ENCODE data around the gene HMGCS1.
"Not testable (repeated sequence)": the region's sequence is repeated elsewhere in the genome, so short reads cannot be mapped to it uniquely, and the experiment has no call there.

The HMGCS1 gene

DNA sequence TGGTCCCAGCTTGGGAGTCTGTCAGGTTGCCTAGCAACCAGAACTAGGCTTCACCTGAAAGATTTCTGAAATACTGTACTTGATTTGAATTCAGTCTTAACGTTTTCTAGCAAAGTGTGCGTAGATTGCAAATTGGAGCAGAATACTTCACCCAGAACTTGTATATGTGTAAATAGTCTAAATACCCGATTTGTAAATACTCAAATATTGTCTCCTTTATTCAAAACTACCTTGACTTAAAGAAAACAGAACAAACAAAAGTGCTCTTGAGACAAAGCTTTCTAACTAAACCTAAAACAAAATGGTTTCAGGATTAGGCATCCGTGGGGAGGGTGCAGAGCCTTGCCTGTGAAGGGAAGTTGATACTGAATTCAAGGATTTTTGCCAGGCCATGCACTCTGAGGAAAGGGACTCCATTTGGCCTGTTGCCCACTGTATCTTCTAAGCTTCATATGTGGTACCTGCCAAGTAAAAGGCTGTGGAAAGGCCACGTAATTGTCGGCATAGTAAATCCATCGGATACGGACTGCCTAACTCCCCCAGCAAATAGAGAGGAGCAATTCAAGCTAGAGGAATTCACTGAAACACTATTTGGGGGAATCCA, 744 bp upstream of the HMGCS1 start:
- no peak for FAIRE-seq

DNA sequence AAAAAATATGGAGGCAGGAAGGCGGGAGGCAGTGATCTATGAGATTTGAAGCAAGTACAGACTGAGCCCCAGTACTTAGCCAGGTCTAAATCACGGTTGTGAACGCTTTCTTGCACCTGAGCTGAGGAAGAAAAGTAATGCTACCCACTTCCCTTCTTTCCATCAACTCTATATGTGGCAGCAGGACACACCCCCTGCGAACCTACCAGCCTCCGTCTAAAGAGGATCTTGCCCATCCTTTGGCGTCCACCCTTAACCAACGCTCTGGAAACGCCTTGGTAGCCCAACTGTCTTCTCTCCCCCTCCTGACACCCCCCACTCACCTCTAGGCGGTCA, 545 bp downstream of the HMGCS1 start:
- FAIRE-seq = no peak
- DNase-seq (ENCODE audit: extremely low spot score, insufficient read length, low read depth) = no peak

More for the DNA sequence above, 744 bp upstream of the HMGCS1 start:
- DNase-seq (ENCODE audit: extremely low spot score, insufficient read length, low read depth) = no peak

- DNase-seq (ENCODE audit: extremely low spot score, insufficient read length, low read depth) (no peak), FAIRE-seq (no peak)
Observed at GRCh38 chr5:43312076-43312661, 1.0 kb downstream of the HMGCS1 start.

GRCh38 chr5:43309637-43310036, 3.6 kb downstream of the HMGCS1 start:
- FAIRE-seq = no peak
- no peak for DNase-seq (ENCODE audit: extremely low spot score, insufficient read length, low read depth)

DNA sequence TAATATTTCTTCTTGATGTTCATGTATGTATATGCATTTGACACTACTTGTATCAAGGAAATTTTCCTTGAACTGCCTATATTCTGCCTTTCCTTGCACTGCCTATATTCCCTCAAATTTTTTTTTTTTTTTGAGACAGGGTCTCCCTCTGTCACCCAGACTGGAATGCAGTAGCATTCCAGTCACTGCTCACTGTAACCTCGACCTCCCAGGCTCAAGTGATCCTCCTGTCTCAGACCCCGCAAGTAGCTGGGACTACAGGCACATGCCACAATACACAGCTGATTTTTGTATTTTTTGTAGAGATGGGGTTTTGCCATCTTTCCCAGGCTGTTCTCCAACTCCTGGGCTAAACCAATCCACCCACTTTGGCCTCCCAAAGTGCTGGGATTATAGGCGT, 4.1 kb downstream of the HMGCS1 start:
- FAIRE-seq = no peak
- DNase-seq (ENCODE audit: extremely low spot score, insufficient read length, low read depth) = no peak

DNA sequence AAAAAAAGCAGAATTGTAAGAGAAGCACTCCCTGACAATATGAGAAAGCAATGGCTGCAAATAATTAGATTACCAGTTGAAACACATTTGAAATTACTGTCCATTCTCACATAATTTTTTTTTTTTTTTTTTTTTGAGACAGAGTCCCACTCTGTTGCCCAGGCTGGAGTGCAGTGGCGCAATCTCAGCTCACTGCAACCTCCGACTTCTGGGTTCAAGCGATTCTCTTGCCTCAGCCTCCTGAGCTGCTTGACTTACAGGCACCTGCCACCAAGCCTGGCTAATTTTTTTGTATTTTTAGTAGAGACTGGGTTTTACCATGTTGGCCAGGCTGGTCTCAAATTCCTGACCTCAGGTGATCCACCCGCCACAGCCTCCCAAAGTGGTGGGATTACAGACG, 6.3 kb downstream of the HMGCS1 start:
- not testable (repeated sequence) for DNase-seq (ENCODE audit: extremely low spot score, insufficient read length, low read depth); FAIRE-seq

DNA sequence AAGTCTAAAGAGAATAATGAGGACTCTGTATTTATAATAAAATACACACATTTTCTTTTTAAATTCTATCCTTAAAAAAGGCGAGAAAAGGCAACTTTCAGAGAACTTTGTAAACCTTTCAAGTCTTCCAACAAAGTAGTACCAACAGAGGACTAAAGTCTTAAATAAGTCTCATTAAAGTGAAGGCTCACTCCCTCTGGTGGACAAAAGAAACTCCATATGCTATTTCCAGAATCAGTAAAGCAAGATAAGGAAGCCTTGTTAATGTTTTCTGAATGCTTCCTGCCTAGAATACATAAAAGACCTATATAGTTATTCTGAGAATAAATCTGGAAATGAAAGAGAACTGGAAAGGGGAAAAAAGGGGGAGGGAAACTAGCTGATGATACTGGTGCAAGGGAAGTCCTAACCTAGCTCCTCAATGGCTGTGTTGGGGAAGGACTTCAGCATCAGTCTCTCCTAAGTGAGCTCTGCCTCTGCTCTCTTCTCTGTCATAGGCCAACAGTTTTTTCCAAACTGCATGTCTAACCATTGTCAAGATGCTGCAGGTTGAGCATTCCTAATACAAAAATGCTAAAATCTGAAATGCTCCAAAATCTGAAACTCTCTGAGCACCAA, 7.2 kb downstream of the HMGCS1 start:
- peak; percentile 50 for FAIRE-seq
- peak; percentile 7 for DNase-seq (ENCODE audit: extremely low spot score, insufficient read length, low read depth)

- FAIRE-seq = no peak
- DNase-seq (ENCODE audit: extremely low spot score, insufficient read length, low read depth) = no peak
Observed at GRCh38 chr5:43304525-43304924, 8.7 kb downstream of the HMGCS1 start.

DNA sequence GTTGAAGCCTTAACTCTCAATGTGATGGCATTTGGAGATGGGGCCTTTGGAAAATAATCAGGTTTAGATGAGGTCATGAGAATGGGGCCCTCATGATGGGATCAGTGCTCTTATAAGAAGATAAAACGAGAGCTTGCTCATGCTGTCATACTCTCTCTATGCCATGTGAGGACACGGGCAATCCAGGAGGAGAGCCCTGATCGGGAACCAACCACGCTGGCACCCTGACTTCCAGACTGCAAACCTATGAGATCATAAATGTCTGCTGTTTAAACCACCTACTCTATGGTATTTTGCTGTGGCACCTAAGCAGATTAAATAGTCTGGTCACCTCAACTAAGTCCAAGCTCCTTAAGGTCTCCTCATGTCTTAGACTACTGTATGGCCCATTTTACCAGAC, 10.0 kb downstream of the HMGCS1 start:
- FAIRE-seq (no peak), DNase-seq (ENCODE audit: extremely low spot score, insufficient read length, low read depth) (no peak)

DNA sequence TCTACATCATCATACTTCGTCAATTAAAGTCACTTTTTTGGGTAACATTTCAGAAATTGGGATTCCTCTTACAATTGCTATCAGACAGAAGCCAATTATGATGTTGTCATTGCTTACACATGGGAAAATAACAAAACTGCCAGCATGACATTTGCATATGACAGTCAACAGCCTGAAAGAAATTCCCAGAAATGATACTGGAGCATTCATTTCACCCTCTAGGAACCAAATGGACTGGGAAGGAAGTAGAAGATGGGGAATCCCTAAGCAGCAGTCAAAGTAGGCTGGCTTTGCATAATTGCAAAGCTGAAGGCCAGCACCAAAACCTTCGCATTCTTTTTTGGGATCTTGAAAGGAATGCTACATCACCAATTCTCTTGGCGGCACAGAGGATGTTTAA, 10.7 kb downstream of the HMGCS1 start:
- FAIRE-seq = no peak

DNA sequence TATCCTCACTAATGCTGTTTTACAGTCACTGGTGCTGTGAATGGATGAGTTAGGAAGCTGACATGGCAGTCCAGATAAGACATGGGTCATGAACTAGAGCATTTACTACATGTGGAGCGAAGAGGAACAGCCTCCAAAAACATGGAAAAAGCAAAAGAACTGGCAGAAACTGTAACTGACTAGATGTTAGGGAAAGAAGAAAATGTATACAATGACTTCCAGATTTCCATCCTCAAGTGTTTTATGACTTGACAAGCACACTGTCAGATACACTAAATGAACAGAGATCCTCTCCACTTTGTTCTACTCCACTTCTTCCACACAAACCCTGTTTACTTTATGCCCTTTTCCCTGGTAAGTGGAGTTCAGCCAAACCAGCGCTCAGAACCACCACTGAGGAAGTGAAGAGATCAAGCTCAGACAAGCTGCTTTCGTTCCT, 11.5 kb downstream of the HMGCS1 start:
- FAIRE-seq = no peak
- DNase-seq (ENCODE audit: extremely low spot score, insufficient read length, low read depth) = no peak

More for the DNA sequence above, 10.7 kb downstream of the HMGCS1 start:
- no peak for DNase-seq (ENCODE audit: extremely low spot score, insufficient read length, low read depth)

DNA sequence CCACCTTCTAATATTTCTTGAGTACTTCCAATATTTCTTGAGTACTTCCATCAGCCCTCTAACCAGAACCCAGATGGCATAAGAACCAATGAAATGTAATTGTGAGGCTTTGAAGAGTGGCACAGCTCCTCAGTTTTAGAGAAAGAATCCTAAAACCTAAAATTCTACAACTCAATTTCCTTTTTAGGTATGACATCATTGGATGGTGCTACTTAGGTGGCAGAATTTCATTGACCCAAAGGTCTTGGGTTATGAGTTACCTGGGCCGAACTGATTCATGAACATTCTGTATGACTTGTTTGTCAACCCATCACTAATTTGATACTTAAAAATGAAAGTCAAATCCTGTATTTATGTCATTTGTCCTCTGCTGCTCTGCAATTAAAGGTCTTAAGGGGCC, 13.1 kb downstream of the HMGCS1 start:
- DNase-seq (ENCODE audit: extremely low spot score, insufficient read length, low read depth) (no peak), FAIRE-seq (no peak)

GRCh38 chr5:43298443-43298842, 14.8 kb downstream of the HMGCS1 start:
- no peak for FAIRE-seq
- DNase-seq (ENCODE audit: extremely low spot score, insufficient read length, low read depth) = no peak

- DNase-seq (ENCODE audit: extremely low spot score, insufficient read length, low read depth) (no peak), FAIRE-seq (no peak)
Observed at GRCh38 chr5:43296835-43297234, 16.4 kb downstream of the HMGCS1 start.

DNA sequence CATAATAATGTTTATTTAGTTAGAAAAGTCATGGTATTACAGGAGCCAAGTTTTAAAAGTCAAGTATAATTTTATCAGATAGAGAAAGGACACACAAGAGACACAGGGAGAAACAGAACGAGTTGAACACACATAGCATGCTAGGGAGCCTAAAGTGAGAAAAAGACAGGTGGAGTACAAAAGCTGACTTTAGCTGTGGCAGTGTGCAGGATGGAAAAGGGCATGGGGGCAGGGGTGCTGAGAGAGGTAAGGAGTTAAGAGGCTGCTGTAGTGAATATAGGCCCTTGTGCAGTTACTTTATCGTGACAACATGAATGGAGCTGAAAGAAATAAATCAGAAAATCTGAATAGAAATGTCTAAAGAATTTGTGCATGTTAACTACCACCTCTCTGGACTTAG, 18.0 kb downstream of the HMGCS1 start:
- no peak for FAIRE-seq
- no peak for DNase-seq (ENCODE audit: extremely low spot score, insufficient read length, low read depth)

- no peak for FAIRE-seq
- no peak for DNase-seq (ENCODE audit: extremely low spot score, insufficient read length, low read depth)
Observed at GRCh38 chr5:43294226-43294625, 19.0 kb downstream of the HMGCS1 start.

GRCh38 chr5:43290726-43291125, 22.5 kb downstream of the HMGCS1 start:
- DNase-seq (ENCODE audit: extremely low spot score, insufficient read length, low read depth) = no peak
- FAIRE-seq = no peak

GRCh38 chr5:43288269-43288831, 24.9 kb downstream of the HMGCS1 start:
- no peak for DNase-seq (ENCODE audit: extremely low spot score, insufficient read length, low read depth)
- FAIRE-seq = no peak

DNA sequence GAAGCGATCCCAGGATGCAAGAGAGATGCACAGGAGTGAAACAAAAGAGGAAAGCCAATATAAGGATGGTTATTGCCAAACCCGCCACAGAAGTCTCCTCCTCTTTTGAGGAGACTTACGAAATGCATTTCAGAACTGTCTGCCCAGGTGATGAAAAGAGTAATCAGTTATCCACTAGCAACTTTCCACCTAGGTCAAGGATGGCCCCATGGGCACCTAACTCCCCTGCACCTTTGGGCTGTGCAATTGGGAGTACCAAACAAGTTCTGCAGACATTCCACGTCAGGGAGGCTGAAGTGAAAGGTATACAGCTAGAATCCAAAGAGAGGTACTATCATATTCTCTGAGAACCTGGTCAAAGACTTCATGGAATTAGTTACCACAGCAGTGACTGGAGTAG, 25.7 kb downstream of the HMGCS1 start:
- no peak for DNase-seq (ENCODE audit: extremely low spot score, insufficient read length, low read depth)
- FAIRE-seq = no peak

- FAIRE-seq = no peak
Observed at GRCh38 chr5:43286623-43287022, 26.6 kb downstream of the HMGCS1 start.

DNA sequence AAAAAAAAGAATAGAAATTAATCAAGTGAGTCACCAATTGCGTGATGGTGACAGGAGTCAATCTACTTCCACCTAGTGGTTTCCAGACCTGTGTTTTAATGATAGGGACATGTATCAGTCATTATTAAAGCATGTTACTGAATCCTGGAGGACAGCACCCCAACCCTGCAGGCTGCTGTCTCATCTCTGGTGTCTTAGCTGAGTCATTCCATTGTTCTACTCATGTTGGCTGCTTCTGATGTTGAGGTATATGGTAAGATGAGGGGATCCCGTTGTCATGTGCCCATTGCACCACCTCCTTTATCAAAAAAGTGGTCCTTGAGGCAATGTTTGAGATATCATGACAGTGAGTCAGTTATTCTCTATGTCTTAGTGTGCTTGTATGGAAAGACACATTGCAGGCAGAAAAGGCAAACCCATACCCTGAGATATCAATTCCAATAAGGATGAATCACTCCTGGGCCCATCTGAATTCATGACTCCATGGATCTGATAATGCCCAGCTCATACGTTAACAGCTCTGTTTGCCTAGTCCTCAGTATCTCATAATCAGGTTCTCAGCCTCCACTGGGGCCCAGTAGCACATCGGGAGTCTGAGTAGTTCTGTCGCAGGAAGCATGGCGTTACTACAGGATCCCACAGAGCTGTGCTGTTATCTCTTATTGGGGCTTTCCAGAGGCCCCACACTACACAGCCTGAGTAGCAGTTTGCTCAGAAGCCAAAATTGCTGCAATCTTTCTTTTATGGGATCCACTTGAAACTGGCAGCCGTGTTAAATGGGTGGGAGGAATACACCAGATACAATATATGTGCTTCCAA, 31.2 kb downstream of the HMGCS1 start:
- no peak for DNase-seq (ENCODE audit: extremely low spot score, insufficient read length, low read depth)
- no peak for FAIRE-seq

More at GRCh38 chr5:43286623-43287022, 26.6 kb downstream of the HMGCS1 start:
- DNase-seq (ENCODE audit: extremely low spot score, insufficient read length, low read depth) = no peak
